PC-9 (cell line): ENCODE results near the gene TMEM134.

ENCODE experiments used
- EZH2 ChIP-seq: fragments of 200-600 bp; sonication (generic); IDR thresholded peaks from 2 replicates; pipeline ENCODE4 v1.8.0; 2017; ENCODE audit warnings: antibody characterized with exemption, low read depth
- TF ChIP-seq, protein P1 (sequence below): fragments of 200-600 bp; sonication (generic); conservative IDR thresholded peaks from 2 replicates; pipeline ENCODE4 v1.6.1; 2017; ENCODE audit warnings: mixed run types, antibody characterized with exemption, mild to moderate bottlenecking, moderate library complexity

DNA sequence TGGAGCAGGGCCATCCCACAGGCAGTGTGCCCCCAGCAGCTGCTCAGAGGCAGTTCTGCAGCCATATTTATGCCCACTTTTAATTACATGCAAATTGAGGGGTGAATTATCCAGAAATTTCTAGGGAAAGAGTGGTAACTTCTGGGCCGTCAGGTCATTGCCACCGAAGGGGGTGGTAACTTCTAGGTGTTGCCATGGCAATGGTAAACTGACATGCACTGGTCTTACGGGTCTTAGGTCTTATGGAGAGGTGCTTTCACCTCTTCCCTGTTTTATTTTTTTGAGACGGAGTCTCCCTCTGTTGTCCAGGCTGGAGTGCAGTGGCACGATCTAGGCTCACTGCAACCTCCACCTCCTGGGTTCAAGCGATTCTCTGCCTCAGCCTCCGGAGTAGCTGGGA, 3.8 kb upstream of the TMEM134 start:
- TF ChIP-seq, protein P1, sequence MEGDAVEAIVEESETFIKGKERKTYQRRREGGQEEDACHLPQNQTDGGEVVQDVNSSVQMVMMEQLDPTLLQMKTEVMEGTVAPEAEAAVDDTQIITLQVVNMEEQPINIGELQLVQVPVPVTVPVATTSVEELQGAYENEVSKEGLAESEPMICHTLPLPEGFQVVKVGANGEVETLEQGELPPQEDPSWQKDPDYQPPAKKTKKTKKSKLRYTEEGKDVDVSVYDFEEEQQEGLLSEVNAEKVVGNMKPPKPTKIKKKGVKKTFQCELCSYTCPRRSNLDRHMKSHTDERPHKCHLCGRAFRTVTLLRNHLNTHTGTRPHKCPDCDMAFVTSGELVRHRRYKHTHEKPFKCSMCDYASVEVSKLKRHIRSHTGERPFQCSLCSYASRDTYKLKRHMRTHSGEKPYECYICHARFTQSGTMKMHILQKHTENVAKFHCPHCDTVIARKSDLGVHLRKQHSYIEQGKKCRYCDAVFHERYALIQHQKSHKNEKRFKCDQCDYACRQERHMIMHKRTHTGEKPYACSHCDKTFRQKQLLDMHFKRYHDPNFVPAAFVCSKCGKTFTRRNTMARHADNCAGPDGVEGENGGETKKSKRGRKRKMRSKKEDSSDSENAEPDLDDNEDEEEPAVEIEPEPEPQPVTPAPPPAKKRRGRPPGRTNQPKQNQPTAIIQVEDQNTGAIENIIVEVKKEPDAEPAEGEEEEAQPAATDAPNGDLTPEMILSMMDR: no peak
- TF ChIP-seq EZH2: no peak
